Tibial nerve (tissue), 4 donors: ENCODE data around the gene TEKT3.

ENCODE experiments used
- CTCF ChIP-seq, 5 experiments: fragments of 200-600 bp in 3 of 5; fragments of 450-650 bp in 2 of 5; sonication (generic) in 3 of 5; IDR thresholded peaks; one replicate each; pipeline ENCODE4 v1.5.1; 2016 to 2019; ENCODE audit warnings: antibody characterized with exemption in 5 of 5, mild to moderate bottlenecking in 3 of 5, moderate library complexity in 2 of 5
- EP300 ChIP-seq, 2 donors: sonication (generic); formaldehyde crosslinking; IDR thresholded peaks; one replicate each; pipeline ENCODE4 v1.6.1; 2017; ENCODE audit warnings: antibody characterized with exemption in 2 of 2, mild to moderate bottlenecking in 1 of 2

- TF ChIP-seq CTCF (IDR thresholded peaks at IDR 0.05) (peak; percentile 88 to 98 (median 96)), EP300 (IDR thresholded peaks at IDR 0.05) (peak in 1 of 2 donors; percentile 77)
Measured at GRCh38 chr17:15260376-15261257, 80.8 kb downstream of the TEKT3 start.
